ENCODE data around the gene ADGRF3.
"Not testable (repeated sequence)": the region's sequence is repeated elsewhere in the genome, so short reads cannot be mapped to it uniquely, and the experiment has no call there.

Gene ADGRF3

DNA sequence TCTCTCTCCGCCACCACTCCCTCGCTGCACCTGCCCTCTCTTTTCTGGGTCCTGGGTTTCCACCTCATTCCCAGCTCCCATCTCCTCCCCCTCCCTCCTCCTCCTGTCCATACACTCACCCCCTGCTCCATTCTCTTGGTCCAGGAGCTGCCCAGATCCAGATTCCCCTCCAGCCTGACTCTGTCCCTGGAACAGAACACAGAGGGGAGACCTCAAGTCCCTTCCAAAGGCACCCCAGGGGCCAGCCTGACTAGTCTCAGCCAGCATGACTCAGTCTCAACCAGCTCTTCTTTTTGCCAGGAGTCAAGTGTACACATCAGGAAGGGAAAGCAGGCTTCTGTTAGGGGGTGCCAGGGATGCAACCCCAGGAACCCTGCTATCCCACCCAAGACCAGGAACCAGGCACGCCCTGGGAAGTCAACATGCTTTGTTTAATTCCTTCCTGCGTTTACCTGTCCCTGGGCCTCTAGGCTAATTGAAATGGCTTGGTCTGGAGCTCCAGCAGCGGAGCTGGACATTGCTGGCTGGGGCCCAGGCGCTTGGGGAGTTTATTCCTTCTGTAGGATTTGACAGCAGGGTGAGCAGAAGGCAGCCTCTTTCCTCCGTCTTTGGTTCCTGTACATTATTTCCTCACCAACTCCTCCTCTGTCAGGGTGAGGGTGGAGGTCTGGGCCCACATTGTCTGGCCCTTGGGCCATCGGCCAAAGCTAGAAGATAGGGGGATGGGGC lies 29.0 kb downstream of the ADGRF3 start:
- no peak for FAIRE-seq

DNA sequence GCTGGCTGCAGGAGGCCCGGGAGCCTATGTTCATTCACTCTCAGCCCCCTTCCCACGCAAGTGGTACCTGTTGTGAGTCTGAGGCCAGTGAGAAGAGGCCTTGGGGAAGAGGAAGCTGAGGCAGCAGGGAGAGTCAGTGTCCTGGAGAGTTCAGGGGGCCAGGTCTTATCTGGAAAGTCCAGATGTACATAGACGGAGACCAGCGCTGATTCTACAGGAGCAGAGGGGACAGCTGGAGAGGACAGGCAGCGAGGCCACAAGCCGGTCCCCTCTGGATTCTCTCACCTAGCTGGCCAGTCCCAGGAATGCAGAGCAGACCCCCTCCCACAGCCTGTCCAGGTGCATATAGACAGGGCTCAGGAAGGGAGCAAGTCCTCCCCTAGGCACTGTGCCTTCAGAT lies 29.7 kb downstream of the ADGRF3 start:
- FAIRE-seq, result no peak

DNA sequence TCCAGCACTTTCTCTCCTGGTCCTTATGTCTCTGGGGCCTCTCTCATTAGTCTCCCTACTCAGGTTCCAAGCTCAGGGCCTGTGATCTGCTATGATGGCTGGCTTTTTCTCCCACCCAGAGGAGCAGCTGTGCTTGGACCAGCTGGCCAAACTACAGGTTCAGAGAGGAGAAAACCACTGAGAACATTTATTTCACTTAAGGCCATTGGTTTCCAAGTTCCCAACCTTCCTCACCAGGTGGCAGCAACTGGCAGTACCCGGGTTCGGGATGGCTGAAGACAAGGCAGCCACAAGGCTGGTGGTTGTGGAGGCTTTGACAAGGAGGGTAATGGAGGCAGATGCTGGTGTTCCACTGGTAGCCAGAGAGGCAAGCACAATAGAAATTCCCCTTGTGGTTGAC lies 30.5 kb downstream of the ADGRF3 start:
- no peak for FAIRE-seq

DNA sequence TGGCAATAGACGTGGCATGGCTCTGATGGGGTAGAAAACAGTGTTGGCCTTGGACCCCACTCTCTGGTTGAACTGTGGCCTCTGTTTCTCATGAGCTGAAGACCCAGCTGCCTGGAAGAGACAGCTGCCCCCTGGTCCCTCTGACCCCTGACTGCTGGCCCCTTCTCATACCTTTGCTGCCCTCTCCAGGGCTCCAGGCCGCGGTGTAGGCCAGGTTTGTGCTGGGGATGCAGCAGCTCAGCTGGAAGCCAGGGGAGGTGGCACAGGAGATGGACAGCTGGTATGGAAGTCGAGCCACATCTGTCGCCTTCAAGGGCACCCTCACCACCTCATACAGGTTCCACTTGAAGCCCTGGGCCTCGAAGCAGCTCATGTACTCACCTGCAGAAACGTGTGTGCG lies 32.3 kb downstream of the ADGRF3 start:
- FAIRE-seq, result no peak

DNA sequence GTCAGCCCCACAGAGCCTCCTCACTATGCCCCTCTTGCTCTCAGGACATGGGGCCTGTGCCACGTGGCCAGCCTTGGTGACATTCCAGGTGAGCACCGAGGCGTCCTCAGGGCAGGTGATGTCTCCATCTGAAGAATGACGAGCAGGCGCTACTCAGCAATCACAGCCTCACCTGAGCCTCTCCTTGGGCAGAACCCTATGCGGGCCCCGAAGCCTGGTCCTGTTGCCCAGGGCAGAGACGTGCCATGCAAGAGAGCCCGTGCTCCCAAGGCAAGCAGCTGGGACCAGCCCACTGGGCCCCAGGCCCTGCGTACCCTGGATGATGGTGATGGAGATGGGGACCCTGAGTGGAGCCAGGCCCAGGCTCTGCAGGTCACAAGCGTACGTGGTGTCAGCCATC lies 33.1 kb downstream of the ADGRF3 start:
- no peak for FAIRE-seq

DNA sequence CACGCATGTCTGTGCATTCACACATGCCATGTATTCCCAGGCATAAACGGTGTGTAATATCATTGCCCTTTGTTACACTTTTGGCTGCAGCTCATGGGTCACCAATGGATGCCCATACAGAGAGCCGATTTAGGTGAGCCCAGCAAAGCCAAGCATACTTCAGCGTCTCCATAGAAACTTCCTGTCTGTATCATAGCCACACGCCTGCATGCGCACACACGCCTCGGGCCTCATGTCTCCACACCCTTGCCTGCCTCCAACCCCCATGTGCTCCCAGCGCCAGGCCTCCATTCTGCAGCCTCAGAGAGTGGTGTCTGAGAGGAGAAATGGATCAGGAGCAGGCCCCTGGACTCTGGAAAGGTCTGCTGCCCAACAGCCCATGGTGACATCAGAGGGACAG lies 34.1 kb downstream of the ADGRF3 start:
- no peak for FAIRE-seq

DNA sequence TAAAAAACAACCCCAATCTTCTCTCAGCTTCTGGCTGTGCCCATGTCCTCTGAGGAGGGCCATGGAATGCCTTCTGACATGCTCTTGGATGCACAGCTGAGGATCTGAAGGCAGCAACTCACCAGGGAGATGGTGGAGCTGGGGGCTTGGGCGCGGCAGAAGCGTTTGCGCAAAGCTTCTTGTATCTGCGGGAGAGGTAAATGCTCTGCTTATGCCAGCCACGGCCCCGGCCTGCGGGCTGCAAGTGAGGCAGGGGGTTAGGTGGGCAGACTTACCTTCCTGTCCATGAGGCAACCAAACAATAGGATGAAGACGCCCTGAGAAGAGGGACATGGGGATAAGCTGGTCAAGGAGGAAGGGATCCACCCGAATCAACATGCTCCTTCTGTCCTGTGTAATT lies 36.7 kb downstream of the ADGRF3 start:
- no peak for FAIRE-seq

DNA sequence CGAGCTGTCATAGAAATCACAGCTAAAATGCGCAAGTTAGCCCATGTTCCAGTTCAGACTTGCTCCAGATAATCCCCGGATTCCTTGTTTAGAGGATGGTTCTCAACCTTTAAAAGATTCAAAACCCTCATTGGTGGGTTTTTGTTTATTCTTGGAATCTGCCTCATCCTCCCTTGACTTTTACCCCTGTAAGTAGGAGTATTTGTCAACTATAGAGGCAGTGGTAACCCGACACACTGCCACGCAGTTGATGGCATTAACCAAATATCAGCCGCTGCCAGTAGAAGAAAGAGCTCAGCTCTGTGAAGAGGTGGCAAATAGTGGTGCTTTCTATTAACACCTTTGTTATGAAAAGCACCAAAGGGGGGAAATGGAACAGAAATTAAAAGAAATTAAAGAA lies 41.0 kb downstream of the ADGRF3 start:
- FAIRE-seq, result no peak

DNA sequence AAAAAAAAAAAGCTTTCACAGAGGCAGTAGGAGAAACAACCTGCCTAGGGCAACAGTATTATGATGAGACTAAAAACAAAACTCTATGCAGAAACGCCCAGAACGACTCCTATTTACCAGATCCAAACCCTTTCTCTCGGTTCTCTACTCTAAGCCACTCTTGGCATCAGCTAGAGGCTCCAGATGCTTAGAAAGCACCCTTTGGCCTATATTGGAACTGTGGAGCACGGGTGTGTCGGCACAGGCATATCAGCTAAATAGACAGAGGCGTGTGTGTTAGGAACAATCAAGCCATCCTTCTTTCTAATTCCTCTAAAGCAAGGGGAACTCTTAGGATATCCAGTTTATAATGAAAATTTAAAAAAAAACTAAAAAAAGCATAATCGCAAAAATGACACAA lies 41.5 kb downstream of the ADGRF3 start:
- not testable (repeated sequence) for FAIRE-seq

DNA sequence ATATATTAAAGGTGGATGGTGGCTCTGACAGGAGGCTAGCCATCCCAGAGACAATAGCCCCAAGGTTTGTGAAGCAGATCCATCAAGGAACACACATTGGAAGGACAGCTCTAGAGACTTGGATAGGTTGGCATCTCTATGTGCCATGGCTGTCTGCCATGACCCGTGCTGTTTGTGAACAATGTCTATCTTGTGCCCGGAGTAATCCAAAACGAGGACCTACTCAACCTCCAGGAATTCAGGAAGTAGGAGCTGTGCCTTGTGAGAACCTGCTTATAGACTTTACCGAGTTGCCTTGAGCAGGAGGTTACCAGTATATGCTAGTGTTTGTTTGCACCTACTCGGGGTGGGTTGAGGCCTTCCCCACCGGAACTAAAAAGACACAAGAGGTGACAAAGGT lies 43.7 kb downstream of the ADGRF3 start:
- FAIRE-seq, result no peak

DNA sequence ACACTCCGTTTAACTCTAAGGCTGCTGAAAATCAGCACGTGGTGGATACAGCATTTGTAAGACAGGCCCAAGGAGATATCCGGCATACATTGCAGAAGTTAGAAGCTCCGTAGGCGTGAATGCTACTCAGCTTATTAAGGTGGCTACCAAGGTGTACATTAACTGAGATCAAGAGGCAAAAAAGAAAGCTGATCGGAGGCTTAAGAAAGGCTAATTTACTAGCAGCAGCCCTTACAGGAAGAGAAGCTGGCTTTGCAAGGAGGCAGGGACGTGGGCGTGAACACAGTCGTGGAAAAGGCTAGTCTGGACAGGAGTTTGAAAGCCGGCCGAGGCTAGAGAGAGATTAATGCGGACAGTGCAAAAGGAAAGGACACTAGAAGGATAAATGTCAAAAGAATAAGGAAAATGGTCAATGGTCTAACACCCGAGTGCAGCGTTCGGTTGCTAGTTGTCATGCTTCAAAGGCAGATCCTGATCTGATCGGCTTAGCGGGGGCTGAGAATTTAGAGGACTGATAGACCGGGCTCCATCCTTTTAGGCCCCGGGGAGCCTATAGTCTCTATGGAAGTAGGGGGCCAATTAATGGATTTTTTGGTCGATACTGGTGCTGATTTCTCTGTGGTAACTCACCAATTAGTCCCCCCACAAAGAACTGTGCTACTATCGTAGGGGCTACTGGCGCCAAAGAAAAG lies 46.2 kb downstream of the ADGRF3 start:
- no peak for FAIRE-seq

DNA sequence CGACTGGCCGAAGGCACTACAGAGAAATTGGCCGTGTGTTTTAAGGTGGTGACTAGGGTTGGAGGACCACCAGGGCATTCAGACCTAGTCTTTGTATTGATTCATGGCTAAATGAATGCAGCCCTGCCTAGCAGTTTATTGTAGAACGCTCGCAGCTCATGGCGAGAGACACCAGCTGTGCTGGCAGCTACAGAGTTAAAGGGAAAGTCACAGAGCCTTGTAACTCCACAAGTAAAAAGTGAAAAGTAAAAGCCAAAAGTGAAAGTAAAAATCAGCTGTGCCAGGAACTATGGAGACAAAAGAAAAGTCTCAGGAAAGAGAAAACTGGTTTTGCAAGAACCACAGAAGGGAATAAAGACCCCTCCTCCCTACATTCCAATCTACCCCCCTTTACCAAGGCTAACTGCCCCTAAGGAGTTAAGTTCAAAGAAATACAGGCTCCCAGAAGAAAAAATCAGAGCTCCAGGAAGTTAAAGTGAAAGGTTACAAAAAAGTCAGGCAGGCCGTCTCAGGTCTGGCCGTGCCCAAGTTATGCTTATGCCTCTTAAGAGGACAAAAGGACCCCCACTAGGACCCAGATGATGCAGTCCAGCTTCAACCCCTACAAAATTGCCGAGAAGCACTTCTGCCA lies 47.0 kb downstream of the ADGRF3 start:
- FAIRE-seq, result no peak

DNA sequence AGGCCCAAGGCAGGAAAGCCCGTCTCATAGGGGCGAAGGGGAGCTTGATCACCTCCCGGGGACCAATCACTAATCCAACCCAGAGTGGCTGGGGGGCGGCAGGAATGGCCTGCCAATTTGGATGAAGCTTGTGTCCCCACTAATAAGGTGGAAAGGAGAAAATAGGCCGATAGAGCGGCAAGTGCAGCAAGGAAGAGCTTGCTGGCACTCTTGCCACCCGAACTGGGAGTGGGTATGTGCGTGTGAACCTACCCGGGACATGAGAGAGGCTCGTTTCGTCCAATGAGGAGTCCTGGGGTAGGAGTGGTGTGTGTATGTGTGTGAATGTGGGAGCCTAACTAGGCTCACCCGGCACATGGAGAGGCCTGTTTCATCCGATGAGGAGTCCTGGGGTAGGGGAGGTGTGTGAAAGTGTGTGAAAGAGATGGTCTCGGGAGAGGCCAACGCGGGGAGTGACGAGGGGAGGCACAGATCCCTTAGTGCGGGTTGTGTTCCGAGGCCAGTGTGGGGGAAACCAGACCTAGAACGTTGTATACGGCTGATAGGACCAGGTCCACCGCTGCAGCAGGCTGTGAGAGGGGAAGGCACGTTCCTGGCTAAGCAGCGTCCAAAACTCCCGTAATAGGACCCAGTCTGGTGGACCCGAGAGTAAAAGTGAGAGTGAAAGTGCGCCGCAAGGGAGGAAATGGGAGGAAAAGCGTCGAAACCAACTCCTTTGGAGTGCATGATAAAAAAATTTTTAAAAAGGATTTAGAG lies 47.8 kb downstream of the ADGRF3 start:
- FAIRE-seq, result no peak

DNA sequence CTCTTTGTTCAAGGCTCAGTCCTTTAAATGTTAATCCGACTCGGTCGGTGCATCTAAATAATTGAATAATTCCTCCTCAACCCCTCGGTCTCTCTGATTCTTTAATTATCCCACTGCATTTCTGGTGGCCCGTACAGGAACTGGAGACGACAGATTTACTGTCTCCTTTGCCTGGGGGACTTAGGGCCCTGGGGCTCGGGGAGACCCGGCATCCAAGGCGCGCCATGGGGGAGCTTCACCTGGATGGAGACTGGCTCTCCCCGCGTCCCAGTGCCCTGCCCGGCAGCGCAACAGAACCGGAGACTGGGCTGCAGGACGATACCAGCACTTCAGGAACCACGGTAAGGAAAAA lies 48.3 kb downstream of the ADGRF3 start:
- no peak for FAIRE-seq

DNA sequence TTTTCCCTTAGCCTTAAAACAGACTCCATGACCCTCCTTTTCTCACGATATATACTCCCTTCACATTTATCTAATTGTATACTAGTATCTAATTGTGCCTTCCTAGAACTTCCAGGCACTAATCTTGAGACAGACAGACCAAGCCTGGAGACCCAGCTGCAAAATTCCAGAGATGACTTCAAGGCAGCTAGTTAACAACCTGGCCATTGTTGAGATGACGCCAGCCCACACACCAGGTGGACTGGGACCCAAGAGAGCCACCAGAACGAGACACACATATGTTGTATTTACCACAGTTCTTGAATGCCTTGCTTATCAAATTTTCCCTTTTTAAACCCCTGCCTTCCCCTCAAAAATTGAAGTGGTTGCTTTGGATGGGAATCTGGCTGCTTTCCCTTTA lies 49.5 kb downstream of the ADGRF3 start:
- FAIRE-seq, result no peak

DNA sequence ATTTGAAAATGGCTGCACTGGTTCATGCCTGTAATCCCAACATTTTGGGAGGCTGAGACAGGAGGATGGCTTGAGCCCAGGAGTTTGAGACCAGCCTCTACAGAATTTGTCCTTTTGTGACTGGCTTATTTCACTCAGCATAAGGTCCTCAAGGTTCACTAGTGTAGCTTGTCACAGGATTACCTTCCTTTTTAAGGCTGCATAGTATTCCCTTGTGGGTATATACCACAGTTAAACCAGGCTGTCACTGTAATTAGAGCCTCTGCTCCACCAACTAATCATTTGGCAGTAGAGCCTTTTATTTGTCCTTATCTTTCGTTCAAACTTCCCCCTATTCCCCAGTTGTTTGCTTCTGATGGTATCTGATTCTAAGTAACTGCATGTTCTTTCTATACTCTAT lies 51.1 kb downstream of the ADGRF3 start:
- no peak for FAIRE-seq

DNA sequence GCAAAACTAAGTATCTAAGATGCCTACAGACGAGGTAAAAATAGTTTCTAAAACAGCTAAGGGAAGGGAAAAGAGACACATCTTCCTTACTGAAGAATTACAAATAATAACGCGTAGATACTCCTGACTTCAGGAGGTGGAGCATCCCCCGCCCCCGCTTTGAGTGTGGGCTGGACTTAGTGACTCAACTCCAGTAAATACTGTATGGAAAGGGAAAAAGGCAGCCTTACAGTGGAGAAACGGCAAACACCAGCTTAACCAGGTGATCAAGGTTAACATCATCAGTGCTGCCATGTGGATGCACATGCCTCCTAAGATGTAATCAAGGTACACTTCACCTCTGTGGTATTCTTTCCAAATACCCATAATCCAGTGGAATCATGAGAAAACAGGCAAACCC lies 53.9 kb downstream of the ADGRF3 start:
- no peak for FAIRE-seq

DNA sequence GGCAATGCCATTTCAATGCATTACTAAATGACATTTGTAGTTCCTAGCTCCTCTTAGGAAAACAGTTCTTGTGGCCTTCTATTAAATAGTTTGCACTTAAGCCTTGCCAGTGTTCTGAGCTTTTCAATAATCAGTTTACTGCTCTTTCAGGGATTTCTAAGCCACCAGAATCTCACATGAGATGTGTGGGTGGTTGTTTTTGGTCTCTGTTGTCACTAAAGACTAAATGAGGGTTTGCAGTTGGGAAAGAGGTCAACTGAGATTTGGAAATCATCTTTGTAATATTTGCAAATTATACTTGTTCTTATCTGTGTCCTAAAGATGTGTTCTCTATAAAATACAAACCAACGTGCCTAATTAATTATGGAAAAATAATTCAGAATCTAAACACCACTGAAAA lies 56.6 kb downstream of the ADGRF3 start:
- no peak for FAIRE-seq

DNA sequence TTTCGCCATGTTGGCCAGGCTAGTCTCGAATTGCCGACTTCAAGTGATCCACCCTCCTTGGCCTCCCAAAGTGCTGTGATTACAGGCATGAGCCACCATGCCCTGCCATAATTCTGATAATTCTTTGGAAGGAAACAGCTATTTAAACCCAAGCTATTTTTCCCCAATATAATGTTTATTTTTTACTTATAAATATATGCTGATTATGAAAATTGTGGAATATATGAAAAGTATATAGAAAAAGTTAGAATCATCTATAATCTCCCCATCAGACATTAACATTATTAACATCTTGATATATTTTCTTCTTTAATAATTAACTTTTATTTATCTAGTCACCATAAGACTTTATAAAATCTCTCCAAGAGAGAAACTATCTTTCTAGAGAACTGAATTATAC lies 60.7 kb downstream of the ADGRF3 start:
- no peak for FAIRE-seq

DNA sequence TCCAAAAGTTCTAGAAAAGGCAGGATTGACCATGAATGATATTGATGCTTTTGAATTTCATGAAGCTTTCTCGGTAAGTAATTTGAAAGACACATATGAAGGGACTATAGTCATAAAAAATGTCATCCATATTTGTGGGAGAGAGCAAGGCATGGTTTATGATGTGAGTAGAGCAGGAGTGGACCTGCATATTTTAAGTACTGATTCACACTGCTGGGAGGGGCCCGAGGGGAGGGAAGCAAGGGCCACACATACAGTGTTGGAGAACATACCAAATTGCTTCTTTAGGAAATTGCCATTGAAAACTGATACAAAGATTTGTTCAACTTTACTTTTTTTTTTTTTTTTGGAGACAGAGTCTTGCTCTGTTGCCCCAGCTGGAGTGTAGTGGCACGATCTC lies 62.5 kb downstream of the ADGRF3 start:
- no peak for FAIRE-seq

DNA sequence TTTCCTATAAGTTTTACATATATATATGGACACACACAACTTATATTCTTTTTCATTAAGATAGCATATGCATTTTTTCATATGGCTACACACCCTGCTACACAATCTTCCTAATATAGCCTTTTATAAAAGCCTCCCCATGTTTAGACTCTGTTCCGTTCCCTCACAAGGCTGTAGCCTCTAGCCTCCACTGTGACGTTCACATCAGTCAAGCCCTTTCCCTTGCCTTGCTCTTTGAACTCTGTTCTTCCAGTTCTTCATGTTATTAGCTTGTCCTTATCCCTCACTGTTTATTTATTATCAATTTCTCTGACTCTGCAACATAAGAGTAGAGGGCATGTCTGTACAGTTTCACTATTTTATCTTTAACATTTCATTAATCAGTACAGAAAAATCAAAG lies 63.0 kb downstream of the ADGRF3 start:
- FAIRE-seq, result no peak

DNA sequence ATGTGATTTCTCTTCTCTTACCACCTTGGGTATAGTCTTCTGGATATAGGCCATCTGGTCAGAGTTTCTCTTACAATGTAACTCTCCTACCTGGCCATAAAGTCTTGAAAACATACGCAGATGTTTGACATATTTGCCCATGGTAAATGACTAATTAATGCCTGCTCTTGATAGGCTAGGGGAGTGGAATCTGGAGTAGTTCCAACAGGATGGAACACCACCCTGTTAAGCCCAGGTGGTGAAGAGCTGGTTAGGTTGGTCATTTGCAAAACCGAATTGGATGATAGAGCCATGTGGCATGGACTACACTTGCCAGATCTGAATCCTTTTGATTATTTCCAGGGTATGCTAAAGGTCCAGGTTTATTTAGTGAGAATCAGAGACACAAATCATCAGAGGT lies 65.4 kb downstream of the ADGRF3 start:
- FAIRE-seq, result no peak

DNA sequence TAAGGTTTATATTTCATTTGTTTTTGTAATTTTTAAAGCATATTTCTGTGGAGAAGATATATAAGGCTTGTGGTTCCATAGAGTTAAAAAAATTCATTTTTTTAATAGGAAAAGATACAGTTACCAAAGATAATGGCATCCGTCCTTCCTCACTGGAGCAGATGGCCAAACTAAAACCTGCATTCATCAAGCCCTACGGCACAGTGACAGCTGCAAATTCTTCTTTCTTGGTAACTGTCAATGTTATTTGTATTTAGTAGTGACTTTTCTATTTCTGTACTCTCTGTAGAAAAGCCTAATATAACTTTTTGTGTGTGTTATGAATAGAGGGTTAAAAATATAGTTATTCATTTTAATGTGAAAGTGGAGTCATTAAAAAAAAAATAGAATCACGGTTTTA lies 66.7 kb downstream of the ADGRF3 start:
- FAIRE-seq, result no peak

All from colon (tissue), 2 donors.